ENCODE data around the gene ZNF236. TPM values are rescaled to one million over a fixed set of nuclear protein-coding genes. Genes with fewer than 3 reads are reported as not detected.

ZNF236 gene
- total and polyA plus RNA-seq, 4 donors: 0.38 to 23.6 (median 10.0) TPM

DNA sequence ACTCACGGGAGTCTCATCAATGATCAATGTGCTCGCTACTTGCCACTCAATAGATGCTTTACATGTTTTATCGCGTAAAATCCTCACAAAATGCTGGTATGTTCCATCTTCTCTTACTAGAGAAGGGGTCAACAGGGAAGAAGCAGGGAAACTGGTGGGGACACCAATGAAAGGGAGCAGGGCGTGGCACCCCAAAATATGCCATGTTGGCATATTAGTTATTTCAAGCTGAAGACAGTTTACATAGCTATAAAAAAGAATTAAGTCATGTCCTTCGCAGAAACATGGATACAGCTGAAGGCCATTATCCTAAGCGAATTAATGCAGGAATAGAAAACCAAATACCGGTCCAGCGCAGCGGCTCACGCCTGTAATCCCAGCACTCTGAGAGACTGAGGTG lies 8.1 kb upstream of the ZNF236 start:
- Histone ChIP-seq H3K4me3 (ENCODE audit: low read length in 2 of 2) (no peak overlapping the region), H3K27me3 (ENCODE audit: control insufficient read depth in 1 of 2, insufficient read depth in 2 of 2, low read length in 1 of 2) (no peaks in the 10 kb centered on the region), H3K4me1 (ENCODE audit: control insufficient read depth in 1 of 2, insufficient read depth in 2 of 2, low read length in 2 of 2) (no peaks in the 10 kb centered on the region), H3K27ac (ENCODE audit: low read depth in 1 of 2, low read length in 2 of 2) (no peak overlapping the region), H3K36me3 (ENCODE audit: control insufficient read depth in 1 of 2, insufficient read depth in 2 of 2, low read length in 1 of 2) (no peaks in the 10 kb centered on the region), H3K9me3 (ENCODE audit: control insufficient read depth, low read length) (no peaks in the 10 kb centered on the region)
- intact Hi-C loops (cut with DNase I): no loop called here
- ATAC-seq (ENCODE audit: low FRiP score) (no peak), DNase-seq (no peak)
- 89 to 90% methylated on average over 11 of the region's 11 CpGs for WGBS, 2 donors

DNA sequence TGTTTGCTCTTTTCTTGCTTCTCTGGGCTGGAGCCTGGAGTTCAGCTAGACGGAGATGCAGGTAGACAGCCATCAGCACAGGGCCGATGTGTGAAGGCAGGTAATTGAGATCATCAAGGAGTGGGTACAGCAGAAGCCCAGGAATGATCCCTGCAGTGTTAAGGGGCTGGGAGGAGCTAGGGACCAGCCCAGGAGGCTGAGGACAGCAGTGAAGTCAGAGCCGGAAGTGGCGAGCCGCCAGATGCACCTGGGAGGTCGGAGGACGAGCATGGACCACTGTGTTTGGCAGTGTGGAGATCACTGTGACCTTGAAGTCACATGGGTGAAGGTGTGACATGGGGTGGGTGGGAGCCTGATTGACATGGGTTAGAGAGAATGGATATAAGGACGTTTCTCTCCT lies 6.2 kb upstream of the ZNF236 start:
- peaks cover 0 to 3% of the 10 kb centered on the region in 2 donors for H3K4me1 ChIP-seq (ENCODE audit: control insufficient read depth in 1 of 2, insufficient read depth in 2 of 2, low read length in 2 of 2)
- no peaks in the 10 kb centered on the region for H3K36me3 ChIP-seq (ENCODE audit: control insufficient read depth in 1 of 2, insufficient read depth in 2 of 2, low read length in 1 of 2)
- ATAC-seq (ENCODE audit: low FRiP score): no peak
- intact Hi-C loops (cut with DNase I): no loop called here
- no peak for DNase-seq
- H3K9me3 ChIP-seq (ENCODE audit: control insufficient read depth, low read length): no peaks in the 10 kb centered on the region
- H3K27me3 ChIP-seq (ENCODE audit: control insufficient read depth in 1 of 2, insufficient read depth in 2 of 2, low read length in 1 of 2): no peaks in the 10 kb centered on the region
- 78 to 81% methylated on average over 8 of the region's 8 CpGs for WGBS, 2 donors
- no peak overlapping the region for H3K4me3 ChIP-seq (ENCODE audit: low read length in 2 of 2)
- no peak overlapping the region for H3K27ac ChIP-seq (ENCODE audit: low read depth in 1 of 2, low read length in 2 of 2)

DNA sequence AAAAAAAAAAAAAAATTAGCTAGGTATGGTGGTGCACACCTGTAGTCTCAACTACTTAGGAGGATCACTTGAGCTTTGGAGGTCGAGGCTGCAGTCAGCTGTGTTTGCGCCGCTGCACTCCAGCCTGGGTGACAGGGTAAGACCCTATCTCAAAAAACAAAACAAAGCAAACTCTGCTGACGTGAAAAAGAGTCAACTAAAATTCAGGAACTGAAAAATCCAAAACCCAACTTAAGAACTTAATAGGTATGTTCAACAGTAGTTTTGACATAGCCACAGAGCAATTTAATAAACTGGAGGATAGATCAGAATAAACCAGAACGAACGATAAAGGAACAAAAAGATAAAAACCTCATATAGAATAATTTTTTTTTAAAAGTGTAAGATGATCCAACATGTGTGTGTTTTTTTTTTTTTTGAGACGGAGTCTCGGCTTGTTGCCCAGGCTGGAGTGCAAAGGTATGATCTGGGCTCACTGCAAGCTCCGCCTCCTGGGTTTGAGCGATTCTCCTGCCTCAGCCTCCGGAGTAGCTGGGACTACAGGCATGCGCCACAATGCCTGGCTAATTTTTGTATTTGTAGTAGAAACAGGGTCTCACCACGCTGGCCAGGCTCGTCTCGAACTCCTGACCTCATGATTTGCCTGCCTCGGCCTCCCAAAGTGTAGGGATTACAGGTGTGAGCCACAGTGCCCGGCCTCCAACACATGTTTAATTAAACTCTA lies 4.3 kb upstream of the ZNF236 start:
- H3K36me3 ChIP-seq (ENCODE audit: control insufficient read depth in 1 of 2, insufficient read depth in 2 of 2, low read length in 1 of 2): no peaks in the 10 kb centered on the region
- WGBS, 2 donors: 90 to 92% methylated on average over 17 of the region's 17 CpGs
- intact Hi-C loops (cut with DNase I): no loop called here
- H3K4me1 ChIP-seq (ENCODE audit: control insufficient read depth in 1 of 2, insufficient read depth in 2 of 2, low read length in 2 of 2): peaks cover 0 to 3% of the 10 kb centered on the region in 2 donors
- no peaks in the 10 kb centered on the region for H3K9me3 ChIP-seq (ENCODE audit: control insufficient read depth, low read length)
- no peaks in the 10 kb centered on the region for H3K27me3 ChIP-seq (ENCODE audit: control insufficient read depth in 1 of 2, insufficient read depth in 2 of 2, low read length in 1 of 2)
- H3K4me3 ChIP-seq (ENCODE audit: low read length in 2 of 2): no peak overlapping the region
- ATAC-seq (ENCODE audit: low FRiP score) (no peak), DNase-seq (no peak)
- H3K27ac ChIP-seq (ENCODE audit: low read depth in 1 of 2, low read length in 2 of 2): no peak overlapping the region

DNA sequence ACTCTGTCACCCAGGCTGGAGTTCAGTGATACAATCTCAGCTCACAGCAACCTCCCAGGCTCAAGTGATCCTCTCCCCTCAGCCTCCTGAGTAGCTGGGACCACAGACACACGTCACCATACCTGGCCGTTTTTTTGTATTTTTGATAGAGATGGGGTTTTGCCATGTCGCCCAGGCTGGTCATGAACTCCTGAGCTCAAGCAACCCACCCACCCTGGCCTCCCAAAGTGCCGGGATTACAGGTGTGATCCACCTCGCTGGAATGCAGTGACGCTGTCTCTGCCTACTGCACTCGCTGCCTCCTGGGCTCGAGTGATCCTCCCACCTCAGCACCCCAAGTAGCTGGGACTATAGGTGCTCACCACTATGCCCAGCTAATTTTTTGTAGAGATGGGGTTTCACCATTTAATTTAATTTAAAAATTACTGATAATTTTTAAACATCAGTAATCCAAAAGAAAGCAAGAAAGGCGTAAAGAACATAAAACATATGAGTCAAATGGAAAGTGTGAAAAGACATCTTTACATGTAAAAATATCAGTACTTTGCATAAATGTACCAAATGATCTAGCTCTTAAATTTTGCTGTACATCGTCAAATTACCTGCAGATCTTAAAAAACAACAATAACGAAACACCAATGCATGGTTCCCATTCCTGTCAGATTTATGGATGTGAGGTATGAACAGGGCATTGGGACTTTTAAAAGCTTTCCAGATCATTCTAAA lies 2.8 kb upstream of the ZNF236 start:
- DNase-seq: no peak
- no peak overlapping the region for H3K4me3 ChIP-seq (ENCODE audit: low read length in 2 of 2)
- H3K9me3 ChIP-seq (ENCODE audit: control insufficient read depth, low read length): no peaks in the 10 kb centered on the region
- WGBS, 2 donors: 92 to 94% methylated on average over 11 of the region's 11 CpGs
- peaks cover 0 to 3% of the 10 kb centered on the region in 2 donors for H3K4me1 ChIP-seq (ENCODE audit: control insufficient read depth in 1 of 2, insufficient read depth in 2 of 2, low read length in 2 of 2)
- intact Hi-C loops (cut with DNase I): no loop called here
- H3K27ac ChIP-seq (ENCODE audit: low read depth in 1 of 2, low read length in 2 of 2): no peak overlapping the region
- no peaks in the 10 kb centered on the region for H3K36me3 ChIP-seq (ENCODE audit: control insufficient read depth in 1 of 2, insufficient read depth in 2 of 2, low read length in 1 of 2)
- ATAC-seq (ENCODE audit: low FRiP score): no peak
- H3K27me3 ChIP-seq (ENCODE audit: control insufficient read depth in 1 of 2, insufficient read depth in 2 of 2, low read length in 1 of 2): no peaks in the 10 kb centered on the region

DNA sequence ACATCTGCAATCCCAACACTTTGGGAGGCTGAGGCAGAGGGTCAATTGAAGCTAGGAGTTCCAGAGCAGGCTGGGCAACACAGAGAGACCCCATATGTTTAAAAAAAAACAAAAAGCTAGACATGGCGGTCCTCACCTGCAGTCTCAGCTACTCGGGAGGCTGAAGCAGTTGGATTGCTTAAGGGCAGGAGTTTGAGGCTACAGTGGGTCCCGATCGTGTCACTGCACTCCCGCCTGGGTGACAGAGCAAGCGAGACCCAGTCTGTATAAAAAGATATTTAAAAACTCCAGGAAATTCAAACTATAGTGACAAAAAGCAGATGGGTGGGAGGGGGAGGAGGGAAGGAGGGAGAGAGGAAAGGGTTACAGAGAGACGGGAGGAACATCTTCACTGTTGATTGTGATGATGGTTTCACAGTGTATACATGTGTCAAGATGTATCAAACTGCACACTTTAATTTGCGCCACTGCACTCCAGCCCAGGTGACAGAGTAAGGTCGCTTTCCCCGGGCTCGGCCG lies 942 bp upstream of the ZNF236 start:
- peak overlapping the region; percentile 67 to 83 for H3K4me3 ChIP-seq (ENCODE audit: low read length in 2 of 2)
- peaks cover 0 to 3% of the 10 kb centered on the region in 2 donors for H3K4me1 ChIP-seq (ENCODE audit: control insufficient read depth in 1 of 2, insufficient read depth in 2 of 2, low read length in 2 of 2)
- H3K27ac ChIP-seq (ENCODE audit: low read depth in 1 of 2, low read length in 2 of 2): peak overlapping the region in 1 of 2 donors; percentile 86
- no peaks in the 10 kb centered on the region for H3K27me3 ChIP-seq (ENCODE audit: control insufficient read depth in 1 of 2, insufficient read depth in 2 of 2, low read length in 1 of 2)
- no peaks in the 10 kb centered on the region for H3K9me3 ChIP-seq (ENCODE audit: control insufficient read depth, low read length)
- ATAC-seq (ENCODE audit: low FRiP score) (no peak), DNase-seq (no peak)
- no peaks in the 10 kb centered on the region for H3K36me3 ChIP-seq (ENCODE audit: control insufficient read depth in 1 of 2, insufficient read depth in 2 of 2, low read length in 1 of 2)
- intact Hi-C loops (cut with DNase I): no loop called here
- WGBS, 2 donors: 1% methylated on average over 12 of the region's 12 CpGs

DNA sequence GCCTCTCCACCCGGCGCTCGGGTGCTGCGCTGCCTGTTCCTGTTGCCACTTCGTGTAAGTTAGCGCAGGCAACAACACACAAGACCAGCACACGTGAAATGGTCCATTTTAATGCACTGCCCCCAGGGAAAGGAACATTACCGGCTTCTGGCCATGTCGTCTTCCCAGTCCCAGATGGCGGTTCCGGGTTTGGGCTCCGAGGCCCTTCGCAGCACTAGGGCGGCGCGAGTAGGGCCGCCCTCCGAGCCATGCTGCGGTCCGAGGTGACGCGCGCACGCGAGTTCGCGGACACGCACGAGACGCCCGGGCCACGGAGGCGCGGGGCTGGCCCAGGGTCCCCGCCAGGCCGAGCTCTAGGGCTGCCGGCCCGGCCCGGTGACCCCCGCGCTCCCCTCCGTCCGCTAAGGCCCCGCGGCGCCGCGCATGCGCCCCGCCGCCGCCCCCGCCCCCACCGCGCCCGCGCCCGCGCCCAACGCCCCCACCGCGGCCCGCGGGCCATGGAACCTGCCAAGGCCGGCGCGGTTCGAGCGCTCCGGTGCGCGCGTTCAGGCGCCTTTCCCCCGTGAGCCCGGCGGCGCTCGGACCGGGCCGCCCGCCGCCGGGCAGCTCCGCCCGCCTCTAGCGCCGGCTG lies 367 bp upstream of the ZNF236 start:
- ATAC-seq (ENCODE audit: low FRiP score): peak; percentile 78
- H3K27ac ChIP-seq (ENCODE audit: low read depth in 1 of 2, low read length in 2 of 2): peak overlapping the region; percentile 84 to 86
- intact Hi-C loops (cut with DNase I): no loop called here
- no peaks in the 10 kb centered on the region for H3K36me3 ChIP-seq (ENCODE audit: control insufficient read depth in 1 of 2, insufficient read depth in 2 of 2, low read length in 1 of 2)
- H3K4me1 ChIP-seq (ENCODE audit: control insufficient read depth in 1 of 2, insufficient read depth in 2 of 2, low read length in 2 of 2): peaks cover 0 to 3% of the 10 kb centered on the region in 2 donors
- DNase-seq: peak; percentile 76 to 87
- no peaks in the 10 kb centered on the region for H3K27me3 ChIP-seq (ENCODE audit: control insufficient read depth in 1 of 2, insufficient read depth in 2 of 2, low read length in 1 of 2)
- H3K9me3 ChIP-seq (ENCODE audit: control insufficient read depth, low read length): no peaks in the 10 kb centered on the region
- H3K4me3 ChIP-seq (ENCODE audit: low read length in 2 of 2): peak overlapping the region; percentile 67 to 83
- 0 to 1% methylated on average over 63 to 88 of the region's 88 CpGs for WGBS, 2 donors

DNA sequence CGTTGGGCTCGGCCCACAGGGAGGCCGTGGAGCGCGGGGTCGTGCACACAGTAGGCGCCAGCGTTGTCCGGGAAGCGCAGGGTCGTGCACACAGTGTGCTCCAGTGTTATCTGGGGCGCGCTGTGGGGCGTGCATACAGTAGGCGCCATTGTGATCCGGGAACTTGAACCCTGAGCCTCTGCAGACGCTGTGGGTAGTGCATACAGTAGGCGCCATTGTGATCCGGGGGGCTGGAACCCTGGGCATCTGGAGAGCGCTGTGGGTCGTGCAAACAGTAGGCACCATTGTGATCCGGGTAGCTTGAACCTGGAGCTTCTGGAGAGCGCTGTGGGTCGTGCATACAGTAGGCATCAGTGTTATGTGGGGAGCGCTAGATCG lies 793 bp downstream of the ZNF236 start:
- Histone ChIP-seq H3K27me3 (ENCODE audit: control insufficient read depth in 1 of 2, insufficient read depth in 2 of 2, low read length in 1 of 2) (no peaks in the 10 kb centered on the region), H3K4me1 (ENCODE audit: control insufficient read depth in 1 of 2, insufficient read depth in 2 of 2, low read length in 2 of 2) (peaks cover 3% of the 10 kb centered on the region in 2 donors), H3K4me3 (ENCODE audit: low read length in 2 of 2) (peak overlapping the region; percentile 67 to 83), H3K36me3 (ENCODE audit: control insufficient read depth in 1 of 2, insufficient read depth in 2 of 2, low read length in 1 of 2) (no peaks in the 10 kb centered on the region), H3K9me3 (ENCODE audit: control insufficient read depth, low read length) (no peaks in the 10 kb centered on the region), H3K27ac (ENCODE audit: low read depth in 1 of 2, low read length in 2 of 2) (peak overlapping the region; percentile 50 to 60)
- DNase-seq (peak in 1 of 2 donors; percentile 53), ATAC-seq (ENCODE audit: low FRiP score) (no peak)
- intact Hi-C loops (cut with DNase I): no loop called here
- WGBS, 2 donors: 7 to 8% methylated on average over 25 to 26 of the region's 26 CpGs

DNA sequence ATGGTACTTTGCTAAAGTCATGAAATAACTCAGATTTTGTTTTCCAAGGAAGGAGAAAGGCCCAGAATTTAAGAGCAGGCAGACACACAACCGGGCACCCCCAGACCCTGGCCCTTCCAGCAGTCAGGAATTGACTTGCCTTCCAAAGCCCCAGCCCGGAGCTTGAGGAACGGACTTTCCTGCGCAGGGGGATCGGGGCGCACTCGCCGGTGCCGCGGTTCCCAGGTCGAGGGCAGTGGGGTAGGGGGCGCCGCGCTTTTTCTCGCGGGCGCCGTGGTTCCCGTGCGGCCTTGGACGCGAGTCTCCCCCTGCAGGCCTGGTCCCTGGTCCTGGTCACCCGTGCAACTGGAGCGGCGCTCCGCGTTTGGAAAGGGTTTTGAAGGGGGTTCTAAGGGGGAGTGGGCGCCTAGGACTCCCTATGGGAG lies 1.2 kb downstream of the ZNF236 start:
- DNase-seq: peak in 1 of 2 donors; percentile 59
- intact Hi-C loops (cut with DNase I): no loop called here

More for the DNA sequence above, 1.2 kb downstream of the ZNF236 start:
- WGBS, 2 donors: 49 to 51% methylated on average over 28 of the region's 28 CpGs
- H3K9me3 ChIP-seq (ENCODE audit: control insufficient read depth, low read length): no peaks in the 10 kb centered on the region
- no peaks in the 10 kb centered on the region for H3K36me3 ChIP-seq (ENCODE audit: control insufficient read depth in 1 of 2, insufficient read depth in 2 of 2, low read length in 1 of 2)
- H3K27me3 ChIP-seq (ENCODE audit: control insufficient read depth in 1 of 2, insufficient read depth in 2 of 2, low read length in 1 of 2): no peaks in the 10 kb centered on the region
- ATAC-seq (ENCODE audit: low FRiP score): peak; percentile 27
- H3K27ac ChIP-seq (ENCODE audit: low read depth in 1 of 2, low read length in 2 of 2): peak overlapping the region in 1 of 2 donors; percentile 24
- peaks cover 3% of the 10 kb centered on the region in 2 donors for H3K4me1 ChIP-seq (ENCODE audit: control insufficient read depth in 1 of 2, insufficient read depth in 2 of 2, low read length in 2 of 2)
- peak overlapping the region in 1 of 2 donors; percentile 67 for H3K4me3 ChIP-seq (ENCODE audit: low read length in 2 of 2)
